HTR-8/SVneo (cell line): ENCODE data around the gene PANX1.

Source experiments
- DNase-seq: peaks from one replicate; pipeline ENCODE4 v3.0.0; 2011; ENCODE audit warnings: low spot score, mixed read lengths; ENCODE audit not compliant: insufficient read length
- FAIRE-seq: peaks from 2 replicates; lab custom pipeline; 2011; peaks lifted over from hg19 to GRCh38; lab: Jason Lieb, UNC

Gene PANX1

DNA sequence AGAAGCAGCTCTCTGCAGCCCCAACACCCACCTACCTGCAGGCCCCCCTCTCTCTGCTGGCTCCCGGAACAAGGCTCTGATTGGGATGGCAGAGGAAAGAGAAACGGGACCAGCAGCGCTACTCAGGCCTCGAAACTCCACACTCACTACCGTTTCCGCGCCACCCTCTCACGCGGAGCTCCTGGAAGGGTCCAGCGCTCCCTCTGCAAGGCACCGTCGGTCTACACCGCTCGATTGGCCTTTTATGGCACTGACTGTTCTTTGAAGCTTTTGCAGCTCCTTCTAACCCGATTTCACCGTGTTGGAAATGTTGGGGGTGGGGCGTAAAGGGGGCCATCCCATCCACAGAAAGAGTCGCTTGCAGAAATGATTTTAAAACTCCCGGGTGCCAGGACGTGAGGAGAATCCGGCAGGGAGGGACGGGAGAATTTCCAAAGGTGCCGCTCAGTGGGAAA, 323 bp upstream of the PANX1 start:
- DNase-seq (no peak), FAIRE-seq (no peak)

DNA sequence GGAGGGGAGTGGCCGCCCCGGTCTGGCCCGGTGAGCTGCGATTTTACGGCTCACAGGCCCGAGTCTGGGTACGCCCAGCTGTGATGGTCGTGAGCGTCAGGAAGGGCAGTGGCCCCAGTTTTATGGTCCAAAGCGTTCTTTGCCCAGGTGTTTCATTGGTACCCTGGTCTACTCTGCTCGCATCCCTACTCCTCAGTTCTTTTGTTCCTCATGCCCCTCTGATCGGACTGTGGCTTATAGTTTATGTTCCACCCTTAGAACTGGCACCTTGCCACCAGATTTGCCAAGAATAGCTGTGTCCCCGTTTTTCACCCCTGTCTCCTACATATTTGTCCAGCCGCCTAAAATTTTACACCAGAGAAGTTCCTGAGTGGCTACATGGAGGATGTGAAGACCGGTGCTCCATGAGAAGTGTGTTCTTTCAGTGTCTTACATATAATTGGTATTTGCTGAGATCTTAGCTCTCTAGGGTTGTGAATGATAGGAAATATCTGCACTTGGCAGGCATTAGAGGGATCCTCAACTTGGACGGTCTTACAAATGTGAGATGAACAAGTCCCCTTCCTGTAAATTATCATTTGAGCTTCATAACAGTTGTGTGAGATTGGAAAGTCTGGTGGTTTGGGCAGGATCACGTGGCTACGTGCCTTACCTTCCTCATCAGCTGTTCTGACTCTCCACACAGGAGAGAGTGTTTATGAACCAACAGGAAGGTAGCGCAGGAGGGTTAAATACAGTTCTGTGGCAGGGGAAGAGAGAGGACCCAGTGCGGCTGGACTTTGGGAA, 1.1 kb downstream of the PANX1 start:
- no peak for DNase-seq

DNA sequence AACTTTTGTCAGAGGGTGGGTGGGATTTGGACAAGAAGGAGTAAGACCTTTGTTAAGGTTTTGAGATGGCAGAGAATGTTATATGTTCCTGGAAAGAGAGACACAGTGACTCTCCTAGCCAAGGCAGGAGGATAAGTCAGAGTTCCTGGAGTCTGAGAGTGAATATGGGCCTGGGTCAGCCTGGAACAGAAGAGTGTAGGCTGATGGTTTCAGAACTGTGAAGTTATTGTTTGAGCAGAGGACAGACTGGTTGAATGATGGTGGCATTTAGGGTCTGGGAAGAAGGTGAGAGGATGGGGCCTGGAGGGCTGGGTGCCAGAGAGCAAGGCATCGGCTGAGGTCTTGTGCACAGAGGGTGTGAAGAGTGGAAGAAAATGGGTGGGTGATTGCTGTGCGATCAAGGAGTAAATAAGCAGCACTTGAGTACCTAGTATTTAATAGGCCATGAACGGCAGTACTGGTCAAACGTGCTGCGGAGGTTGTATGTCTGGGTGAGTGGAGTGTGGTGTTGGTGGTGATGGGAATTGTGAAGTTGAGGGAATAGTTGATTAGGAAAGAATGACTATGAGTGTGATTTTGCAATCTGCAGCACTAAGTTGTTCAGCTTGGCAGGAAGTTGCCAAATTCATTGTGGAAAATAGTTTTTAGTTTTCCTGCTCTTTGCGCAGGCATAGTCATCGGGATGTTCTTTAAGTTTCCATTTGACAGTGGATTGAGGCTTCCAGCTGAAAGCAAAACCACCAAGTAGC, 1.8 kb downstream of the PANX1 start:
- DNase-seq (no peak), FAIRE-seq (peak; percentile 9)

More for the DNA sequence above, 1.1 kb downstream of the PANX1 start:
- no peak for FAIRE-seq

DNA sequence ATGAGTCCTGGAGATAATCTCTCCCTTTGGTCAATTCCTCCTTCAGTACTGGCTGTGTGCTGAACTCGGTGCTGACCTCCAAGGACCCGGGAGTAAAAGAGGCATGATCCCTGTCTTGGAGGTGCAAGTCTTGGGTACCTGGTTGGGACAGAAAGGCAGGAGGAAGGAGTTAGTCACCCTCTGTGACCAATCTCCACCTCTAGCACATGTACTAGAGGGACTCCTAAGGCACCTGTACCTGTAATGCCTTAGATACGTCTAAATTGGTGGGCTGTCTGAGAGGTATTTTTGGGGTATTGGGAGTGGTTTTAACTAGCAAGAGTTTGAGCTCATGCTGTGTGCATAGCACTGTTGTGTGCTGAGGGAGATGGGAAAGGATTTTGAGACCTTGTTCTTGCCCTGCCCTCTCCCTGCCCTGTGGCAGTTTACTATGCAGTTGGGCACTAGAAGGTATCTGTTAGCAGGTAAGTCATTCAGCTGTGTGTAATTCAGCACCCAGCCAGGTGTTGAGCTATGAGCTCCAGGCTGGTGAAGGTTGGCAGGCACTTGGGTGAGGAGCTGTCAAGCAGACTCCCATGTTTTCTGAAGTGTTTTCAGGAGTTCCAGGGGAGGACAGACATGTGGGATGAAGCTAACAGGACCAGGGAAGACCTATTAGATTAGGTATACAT, 2.5 kb downstream of the PANX1 start:
- DNase-seq (no peak), FAIRE-seq (no peak)

DNA sequence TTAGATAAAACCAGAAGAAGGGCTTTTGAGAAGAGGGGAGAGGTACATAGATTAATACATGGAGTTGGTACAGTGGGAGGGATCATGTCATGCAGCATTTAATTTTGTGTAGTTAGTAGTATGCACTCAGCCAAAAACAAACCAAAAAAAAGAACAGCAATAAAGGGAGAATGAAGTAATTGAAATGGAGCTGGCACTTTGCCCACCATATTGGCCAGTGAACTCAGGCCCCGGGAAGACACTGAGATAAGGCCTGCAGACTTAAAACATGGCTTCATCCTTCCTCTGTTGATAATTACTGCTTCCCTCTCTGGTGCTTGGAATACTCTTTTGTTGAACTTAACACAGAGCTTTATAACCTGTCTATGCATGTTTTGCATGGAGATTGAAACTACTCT, 3.1 kb downstream of the PANX1 start:
- DNase-seq = no peak
- no peak for FAIRE-seq

DNA sequence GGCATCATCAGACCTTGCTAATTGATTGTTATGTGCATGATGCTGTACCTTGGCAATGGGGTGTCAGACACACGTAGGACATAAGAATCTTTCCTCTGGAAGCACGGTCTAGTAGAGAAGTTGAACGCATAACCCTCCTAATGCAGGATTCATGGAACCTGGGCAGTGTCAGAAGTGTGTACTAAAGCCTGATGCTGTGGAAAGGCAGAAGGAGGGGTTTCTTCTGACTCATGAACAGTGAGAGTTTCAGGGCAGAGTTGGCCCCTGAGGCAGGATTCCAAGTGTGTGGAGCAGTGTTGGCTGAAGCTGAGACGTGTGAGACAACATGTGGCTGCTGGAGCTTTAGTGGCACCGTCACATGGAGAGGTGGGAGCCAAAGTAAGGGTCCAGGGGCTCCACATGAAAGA, 3.5 kb downstream of the PANX1 start:
- peak; percentile 63 for FAIRE-seq
- peak; percentile 51 for DNase-seq

DNA sequence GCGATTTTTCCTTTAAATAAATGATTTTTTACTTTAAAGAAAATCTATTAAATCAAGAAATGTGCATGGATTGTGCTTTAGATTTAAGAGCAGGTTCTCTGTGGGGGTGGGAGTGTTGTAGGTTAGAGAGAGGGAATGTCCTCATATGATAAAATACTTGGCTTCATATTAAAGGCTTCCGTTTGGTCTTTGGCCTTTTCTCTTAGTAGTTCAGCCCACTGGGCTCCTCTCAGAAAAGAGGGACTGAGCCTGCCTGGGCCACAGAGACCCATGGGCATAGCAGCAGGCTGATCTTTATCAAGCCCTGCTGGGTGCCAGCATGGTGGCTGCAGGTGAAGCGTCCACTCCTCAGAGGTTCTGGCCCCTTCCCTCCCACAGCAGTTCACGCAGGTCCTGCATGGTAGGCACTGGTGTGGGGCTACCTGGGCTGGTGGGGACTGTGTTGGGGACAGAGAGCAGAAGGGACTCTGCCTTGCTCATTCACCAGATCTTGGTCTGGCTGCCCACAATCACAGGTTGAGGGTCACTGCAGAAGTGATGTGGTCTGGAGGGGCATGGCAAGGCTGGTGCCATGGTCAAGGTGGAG, 4.3 kb downstream of the PANX1 start:
- FAIRE-seq = no peak
- DNase-seq = no peak

DNA sequence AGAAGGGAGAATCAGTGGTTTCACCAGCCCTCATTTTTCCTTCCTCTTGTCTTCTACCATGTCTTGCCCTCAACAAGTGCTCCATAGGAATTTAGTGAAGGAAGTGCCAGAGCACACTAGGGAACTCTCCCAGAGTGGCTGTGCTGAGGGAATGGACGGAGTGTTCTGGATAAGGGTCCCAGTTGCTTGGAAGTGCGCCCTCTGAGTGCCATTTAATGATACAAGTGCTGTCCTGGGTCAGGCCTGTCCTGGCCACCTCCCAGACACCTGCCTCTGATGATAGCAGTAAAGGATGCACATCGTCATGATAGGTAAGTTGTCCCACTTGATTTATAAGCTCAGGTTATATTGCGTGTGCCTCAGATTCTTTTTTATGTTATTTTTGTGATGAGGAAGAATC, 5.1 kb downstream of the PANX1 start:
- DNase-seq = no peak
- FAIRE-seq = no peak

DNA sequence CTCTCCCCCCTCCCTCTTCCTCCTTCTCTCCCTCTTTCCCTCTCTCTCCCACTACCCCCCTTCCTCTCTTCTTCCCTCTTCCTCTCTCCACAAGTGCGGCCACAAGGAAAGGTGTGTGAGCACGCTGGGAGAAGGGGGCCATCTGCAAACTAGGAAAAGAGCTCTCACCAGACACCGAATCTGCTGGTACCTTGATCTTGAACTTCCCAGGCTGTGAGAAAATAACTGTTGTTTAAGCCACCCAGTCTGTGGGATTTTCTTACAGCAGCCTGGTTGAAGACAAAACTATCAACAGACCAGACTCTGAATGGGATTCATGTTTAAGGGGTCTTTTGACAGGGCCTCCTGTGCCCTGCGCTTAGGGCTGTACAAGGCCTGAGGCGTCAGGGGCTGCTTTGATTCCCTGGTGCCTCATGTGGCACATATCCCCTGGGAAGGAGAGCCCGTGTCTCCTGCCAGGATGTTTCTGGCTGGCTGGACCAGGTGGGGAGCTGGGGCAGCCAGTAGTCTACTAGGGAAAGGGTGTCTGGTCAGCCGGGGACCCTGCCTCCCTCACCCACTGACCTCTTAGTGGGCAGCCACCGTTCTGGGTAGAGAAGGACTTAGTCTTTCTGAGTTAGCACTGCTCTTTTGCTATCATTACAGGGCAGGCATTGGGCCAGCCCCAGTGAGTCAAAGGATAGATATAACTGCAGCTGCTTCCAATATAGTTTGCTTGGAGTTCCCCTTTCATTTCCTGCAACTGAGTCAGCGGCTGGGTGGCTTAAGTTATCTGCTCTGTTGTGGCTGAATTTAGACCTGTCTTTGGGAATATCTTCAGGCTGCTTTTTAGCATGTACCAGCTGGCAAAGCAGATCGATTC, 6.2 kb downstream of the PANX1 start:
- FAIRE-seq (no peak), DNase-seq (no peak)

DNA sequence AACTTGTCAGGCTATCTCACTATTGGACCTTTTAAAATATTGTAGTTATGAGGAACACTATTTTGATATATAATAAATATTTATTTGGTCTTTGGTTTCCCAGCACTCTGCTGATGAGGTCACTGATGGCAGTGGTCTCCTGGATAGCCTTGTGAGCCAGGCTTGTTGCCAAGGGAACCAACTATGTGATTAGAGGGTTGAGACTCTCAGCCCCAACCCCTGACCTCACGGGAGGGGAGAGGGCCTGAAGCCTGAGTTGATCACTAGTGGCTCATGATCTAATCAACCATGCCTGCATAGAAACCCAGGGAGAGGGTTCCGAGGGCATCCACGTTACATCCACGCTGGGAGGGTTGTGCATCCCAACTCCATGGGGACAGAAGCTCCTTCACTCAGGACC, 10.8 kb downstream of the PANX1 start:
- no peak for DNase-seq
- FAIRE-seq = no peak

DNA sequence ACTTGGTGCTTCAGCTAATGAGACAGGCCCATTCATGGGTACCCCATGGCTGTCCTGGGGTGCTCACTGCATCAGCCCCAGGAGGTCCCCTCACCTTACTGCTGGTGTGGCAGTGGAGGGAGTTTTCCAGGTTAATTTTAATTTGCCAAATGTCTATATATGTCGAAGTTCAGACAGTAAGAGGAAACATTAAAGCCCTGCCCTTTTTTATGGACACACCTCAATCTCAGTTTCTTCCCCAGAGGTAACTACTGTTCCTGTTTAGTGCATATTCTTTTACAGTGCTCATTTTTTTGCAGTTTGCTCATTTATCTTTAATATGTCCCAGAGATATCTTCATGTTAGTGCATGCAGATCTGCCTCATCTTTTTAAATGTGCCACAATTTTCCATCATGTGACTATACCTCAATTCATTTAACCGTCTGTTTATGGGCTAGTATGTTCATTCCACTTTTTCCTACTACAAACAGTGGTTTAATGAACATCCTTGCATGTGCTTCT, 11.6 kb downstream of the PANX1 start:
- DNase-seq = no peak
- no peak for FAIRE-seq

DNA sequence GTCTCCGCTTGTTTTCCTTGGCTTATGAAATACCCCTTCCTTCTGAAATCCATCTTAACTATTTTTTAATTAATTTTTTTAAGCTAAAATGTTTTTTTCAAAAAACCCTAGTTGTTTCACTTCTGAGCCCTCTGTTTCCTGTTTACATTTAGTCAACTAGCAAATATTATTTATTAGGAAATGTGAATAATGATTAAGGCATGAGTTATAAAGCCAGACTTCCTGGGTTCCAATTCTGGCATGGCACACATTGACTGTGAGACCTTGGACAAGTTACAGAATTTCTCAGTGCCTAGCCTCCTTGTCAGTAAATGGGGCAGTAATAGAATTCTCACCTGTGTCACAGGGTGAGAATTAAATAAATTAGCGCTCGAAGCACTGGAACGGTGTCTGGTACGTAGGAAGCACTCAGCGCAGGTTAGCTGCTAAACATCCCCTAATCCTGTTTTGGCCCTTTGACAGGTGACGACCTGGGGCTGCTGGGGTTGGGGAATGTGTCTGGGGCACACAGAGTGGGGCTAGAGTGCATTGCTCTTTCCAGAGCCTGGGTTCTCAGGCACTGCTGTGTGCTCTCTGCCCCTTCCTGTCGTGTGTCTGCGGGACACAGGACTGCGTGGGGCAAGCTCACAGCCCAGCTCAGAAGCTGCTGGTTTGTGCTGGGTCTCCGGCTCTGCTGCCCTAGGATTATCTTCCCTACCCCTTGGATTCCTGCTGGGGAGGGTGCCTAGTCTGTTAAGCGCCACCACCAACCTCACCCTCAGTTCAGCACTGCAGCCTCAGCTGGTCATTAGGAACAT, 13.1 kb downstream of the PANX1 start:
- DNase-seq = no peak
- FAIRE-seq = no peak

DNA sequence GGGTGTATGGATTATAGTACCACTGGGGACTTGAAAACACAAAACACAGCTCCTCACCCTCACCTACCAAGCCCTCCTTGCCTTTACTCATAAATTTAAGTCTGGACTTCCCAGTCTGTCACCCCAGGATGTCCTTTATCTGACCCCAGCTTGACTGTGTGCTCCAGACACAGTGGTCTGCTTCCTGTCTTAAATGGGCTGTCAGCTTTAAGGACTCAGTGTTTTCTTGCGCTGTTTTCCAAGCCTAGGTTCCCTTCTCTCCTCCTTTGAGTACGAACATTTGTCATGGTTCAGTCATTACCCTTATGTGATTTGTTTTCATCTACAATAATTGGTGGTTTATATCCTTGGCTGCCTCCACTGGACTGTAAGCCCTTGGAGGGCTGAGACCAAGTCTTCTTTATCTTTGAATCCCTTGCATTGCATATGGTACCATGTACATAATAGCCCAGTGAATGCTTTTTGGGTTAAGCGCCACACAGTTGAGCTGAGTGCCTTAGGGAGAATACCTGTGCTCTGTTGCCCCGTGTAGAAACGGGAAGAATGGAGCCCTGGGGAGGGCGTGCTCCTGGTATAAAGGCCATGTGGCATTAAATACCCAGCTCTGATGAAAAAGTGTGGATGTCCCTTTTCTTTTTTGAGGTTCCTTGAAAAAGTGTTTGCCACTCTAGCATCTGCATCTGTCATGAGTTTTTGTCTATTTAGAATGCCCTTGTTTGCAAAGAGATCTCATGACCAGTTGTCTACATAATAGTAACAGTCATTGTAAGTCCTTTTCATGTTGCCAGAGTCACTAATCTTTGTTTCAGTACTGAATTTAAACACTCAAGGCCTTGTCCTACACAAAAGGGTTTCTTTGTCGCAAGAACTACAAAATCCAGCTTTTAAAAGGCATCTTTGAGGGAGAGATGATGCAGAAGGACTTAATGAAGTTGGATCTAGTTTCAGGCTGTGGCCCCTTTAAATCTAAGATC, 14.0 kb downstream of the PANX1 start:
- no peak for FAIRE-seq
- DNase-seq = no peak

DNA sequence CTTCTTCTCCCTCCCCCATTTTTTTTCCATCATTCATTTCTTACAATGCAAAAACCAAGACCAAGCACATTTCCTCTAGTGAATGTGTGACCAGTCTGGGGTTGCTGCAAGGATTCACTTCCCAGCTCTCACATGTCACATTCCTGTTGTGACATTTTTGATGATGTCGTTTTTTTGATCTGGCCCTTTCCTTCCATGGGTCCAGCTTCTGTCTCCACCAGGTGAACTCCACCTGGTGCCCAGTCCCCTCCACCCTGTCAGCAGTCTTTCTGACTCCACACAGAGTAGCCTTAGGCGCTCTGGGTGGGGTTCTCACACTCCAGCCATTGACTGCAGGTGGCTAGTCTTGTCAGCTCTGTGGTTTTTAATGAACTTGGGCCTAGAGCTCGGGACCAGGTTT, 15.6 kb downstream of the PANX1 start:
- DNase-seq = no peak
- no peak for FAIRE-seq

DNA sequence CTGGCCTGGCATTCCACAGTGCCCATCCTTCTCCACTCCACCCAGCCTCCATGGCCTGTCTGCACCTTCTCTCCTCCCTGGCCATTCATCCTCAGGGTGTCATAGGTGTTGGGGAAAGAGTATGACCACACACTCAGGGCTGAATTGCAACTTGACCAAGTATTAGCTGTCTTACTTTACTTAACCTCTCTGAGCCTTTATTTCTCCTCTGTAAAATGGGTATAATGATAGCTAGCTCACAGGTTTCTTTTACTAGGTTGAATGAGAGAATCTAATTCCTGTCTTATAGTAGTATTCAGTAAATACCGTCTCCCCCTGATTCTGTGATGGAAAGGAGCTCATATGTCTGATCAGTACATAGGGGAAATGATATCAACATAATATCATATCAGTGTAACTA, 16.0 kb downstream of the PANX1 start:
- DNase-seq (no peak), FAIRE-seq (no peak)

DNA sequence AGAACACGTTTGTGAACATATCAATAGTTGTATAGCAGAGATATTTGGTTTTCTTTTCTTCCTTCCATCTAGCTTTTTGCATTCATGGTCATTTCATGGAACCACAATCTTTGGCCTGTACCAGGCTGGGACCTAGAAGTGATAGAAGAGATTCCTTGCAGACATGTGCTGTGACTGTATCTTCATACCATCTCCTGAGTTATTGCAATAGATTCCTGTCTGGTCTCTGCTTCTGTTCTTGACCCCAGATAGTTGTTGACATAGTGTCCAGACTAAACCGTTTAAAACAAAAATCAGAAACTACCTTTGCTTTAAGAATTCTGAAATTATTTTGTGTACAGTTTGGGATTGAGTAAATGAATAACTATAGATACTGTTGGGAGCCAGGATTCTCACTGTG, 16.8 kb downstream of the PANX1 start:
- FAIRE-seq (no peak), DNase-seq (no peak)

DNA sequence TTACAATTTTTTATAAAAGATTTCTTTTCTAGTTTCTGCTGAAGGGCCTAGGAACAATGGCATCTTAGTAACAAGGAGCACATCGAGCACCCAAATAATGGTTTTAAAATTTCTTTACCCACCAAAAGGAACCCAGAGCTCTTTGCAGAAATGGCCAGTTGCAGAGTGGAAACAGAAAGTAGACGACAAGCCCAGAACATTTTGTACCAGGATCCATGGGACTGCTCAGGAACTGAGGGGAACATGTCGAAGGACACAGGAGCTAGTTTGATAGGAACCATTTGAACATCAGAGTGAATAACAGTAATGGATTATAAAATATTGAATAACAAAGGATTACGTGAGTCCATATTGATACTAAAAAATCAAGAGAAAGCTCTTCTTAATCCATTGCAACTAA, 17.3 kb downstream of the PANX1 start:
- FAIRE-seq = no peak
- DNase-seq = no peak

DNA sequence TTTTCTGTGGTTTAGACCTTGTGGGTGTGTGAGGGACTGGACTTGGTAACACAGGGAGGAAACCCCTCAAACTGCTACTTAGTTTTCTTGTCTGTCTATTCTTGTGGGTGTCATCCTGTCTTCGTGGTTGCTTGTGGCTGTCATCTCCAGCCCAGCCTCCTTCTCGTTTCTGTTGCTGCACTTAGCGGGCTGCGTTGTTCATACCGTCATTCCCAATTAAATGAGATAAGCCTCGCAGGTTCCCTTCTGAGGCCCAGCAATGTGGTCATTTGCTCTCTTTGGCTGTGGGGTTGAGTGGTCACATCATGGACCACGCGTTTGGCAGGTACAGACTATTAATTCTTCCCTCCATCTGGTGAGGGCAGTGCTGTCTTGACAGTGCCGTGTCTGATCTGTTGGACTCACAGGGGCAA, 18.8 kb downstream of the PANX1 start:
- no peak for FAIRE-seq
- DNase-seq = no peak
